Fibroblast of peridontal ligament (primary cell): Measurements from ENCODE around the gene PLAAT5.

ENCODE experiments used
- DNase-seq: peaks from one replicate; pipeline ENCODE4 v3.0.0-alpha.2; 2010; ENCODE audit errors: extremely low read depth

PLAAT5 gene

DNA sequence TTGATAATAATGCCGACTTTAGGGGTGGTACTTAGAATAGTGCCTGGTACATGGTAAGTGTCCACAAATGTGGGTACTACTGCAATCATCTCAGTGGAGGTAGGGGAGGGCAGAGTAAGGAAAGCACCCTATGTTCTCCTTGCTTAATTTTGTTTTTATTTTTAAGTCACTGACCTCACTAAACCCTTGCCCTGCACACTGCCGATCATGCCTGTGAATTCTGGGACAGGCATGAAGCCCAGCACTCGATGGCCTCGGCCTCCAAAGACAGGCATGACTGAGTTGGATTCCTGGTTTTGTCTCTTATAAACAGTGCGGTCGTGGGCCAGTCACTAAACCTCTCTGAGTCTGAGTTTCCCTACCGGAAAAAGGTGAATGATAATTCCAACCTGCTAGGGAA lies 21.8 kb upstream of the PLAAT5 start:
- no peak for DNase-seq

DNA sequence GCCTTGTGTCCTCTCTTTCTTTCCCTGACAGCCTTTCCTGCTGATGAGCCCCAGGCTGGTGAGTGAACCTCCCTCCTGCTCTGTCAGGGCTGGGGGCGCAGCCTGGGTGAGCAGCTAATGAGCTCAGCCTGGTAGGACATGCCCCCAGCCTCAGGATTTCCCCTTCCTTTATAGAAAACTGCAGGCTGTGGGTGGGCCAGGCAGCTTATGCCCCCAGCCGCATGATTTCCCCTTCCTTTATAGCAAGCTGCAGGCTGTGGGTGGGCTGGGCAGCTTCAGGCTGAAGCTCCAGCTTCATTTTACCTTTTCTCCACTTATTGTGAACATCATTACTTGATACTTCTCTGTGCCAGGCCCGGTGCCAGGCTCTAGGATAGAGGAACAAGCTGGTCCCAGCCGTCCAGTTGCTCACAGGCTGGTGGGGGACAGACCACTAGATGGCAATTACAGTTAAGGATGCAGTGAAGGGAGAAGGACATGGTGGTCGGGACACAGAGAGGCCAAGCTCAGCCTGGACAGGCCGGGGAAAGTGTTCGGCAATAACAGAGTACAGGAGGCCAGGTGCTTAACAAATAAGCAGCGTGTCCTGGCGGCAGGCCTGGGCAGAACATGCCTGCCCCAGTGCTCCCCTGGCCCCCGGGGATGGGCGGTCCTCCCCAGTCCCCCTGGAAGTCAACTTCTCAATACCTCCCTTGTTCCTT lies 20.2 kb upstream of the PLAAT5 start:
- no peak for DNase-seq

DNA sequence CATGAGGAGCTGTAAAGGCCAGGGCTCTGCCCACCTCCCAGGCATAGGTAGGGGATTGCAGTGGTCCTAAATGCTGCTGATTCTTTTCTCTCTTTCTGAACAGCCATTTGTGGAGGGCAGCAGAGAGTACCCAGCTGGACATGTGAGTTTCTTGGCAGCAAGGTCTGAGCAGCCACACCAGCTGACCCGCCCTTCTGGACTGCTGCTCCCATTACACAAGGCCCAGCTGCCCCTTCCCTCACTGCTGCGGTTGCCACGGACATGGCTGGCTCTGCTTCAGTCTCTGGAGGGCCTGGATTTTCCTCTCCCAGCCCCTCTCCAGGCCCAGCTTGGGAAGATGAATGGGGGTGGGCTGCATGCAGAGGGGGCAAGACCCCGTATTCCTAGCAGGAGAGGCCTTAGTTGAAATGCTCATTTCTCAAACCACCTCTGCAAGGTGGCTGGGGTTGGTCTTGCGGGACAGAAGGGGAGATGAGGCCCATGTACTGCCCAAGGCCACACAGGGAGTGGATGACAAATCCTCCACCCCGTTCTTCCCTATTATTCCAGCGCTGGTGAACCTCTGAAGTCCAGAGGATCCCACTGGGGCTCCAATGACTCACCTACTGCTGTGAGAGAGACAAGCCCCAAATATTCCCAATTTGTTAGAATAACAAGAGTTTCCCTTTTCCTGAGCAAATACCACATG lies 19.5 kb upstream of the PLAAT5 start:
- DNase-seq: peak; percentile 65

- no peak for DNase-seq
These were observed 17.8 kb upstream of the PLAAT5 start for GRCh38 chr11:63508745-63509144.

DNA sequence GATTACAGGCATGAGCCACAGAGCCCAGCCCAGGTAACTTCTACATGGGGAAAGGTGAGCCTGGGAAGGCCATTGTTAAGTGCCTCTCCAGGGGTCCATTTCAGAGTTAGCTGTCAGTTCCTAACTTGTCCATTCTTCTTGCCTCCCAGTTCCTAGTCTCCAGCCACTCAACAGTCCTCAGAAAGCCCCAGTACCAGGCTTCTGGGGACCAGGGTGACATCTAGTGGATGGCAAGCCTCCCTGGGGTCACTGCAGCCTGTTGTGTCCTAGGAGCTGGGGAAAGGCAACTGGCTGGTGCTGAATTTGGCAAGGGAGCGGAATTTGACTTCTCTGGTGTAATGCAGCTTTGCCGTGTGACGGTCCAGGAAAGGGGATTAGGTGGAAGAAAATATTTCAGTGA lies 17.0 kb upstream of the PLAAT5 start:
- DNase-seq: no peak

- no peak for DNase-seq
These were observed 16.5 kb upstream of the PLAAT5 start for GRCh38 chr11:63507511-63507910.

- DNase-seq: no peak
These were observed 15.9 kb upstream of the PLAAT5 start for GRCh38 chr11:63506876-63507275.

DNA sequence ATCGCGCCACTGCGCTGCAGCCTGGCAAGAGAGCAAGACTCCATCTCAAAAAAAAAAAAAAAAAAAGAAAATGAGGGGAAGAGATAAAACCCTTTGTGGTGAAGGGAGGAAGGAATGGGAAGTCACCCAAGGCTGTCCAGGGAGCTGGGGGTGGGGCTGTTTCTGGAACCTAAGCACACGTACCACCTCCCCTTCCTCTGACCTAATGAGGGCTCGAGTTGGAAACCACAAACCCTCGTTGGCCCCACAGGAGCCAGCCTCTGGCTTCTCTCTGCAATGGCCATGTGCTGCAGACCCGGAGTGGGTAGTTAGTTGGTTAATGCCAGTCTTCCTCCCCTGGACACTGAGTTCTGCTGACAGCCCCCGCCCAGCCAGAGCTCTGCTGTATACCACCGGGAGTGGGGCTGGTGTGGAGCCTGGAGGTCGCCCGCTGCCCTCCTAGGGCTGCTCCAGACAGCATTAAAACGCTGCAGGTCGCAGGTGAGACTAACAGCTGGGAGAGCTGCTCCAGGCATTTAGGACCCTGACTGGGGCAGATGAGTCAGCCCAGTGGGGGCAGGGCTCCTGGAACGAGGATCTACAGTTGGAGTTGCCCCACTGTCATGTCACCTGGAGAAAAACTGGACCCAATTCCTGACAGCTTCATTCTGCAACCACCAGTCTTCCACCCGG lies 15.0 kb upstream of the PLAAT5 start, which contains the start of gene LGALS12:
Gene LGALS12, plus strand, starts transcription at position 228 of the 672 bp plus-strand sequence. Its CDS starts 375 bp downstream, at position 603.
- no peak for DNase-seq

- DNase-seq: no peak
These were observed 14.1 kb upstream of the PLAAT5 start for GRCh38 chr11:63504933-63505586.

DNA sequence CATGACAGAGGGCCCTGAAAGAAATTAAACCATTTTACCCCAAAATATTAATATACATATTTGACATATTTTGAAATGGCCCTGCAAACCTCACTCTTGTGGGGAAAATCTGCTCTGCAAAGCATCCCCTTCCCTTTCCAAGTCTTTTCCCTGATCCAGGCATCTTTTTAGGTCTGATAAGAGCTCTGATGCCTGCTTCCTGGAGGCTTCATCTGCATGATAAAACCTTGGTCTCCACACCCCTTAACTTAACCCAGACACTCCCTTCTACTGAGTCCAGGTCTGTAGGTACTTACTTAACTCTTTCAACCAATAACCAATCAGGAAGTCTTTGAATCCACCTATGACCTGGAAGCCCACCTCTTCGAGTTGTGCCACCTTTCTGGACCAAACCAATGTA lies 13.1 kb upstream of the PLAAT5 start:
- no peak for DNase-seq

DNA sequence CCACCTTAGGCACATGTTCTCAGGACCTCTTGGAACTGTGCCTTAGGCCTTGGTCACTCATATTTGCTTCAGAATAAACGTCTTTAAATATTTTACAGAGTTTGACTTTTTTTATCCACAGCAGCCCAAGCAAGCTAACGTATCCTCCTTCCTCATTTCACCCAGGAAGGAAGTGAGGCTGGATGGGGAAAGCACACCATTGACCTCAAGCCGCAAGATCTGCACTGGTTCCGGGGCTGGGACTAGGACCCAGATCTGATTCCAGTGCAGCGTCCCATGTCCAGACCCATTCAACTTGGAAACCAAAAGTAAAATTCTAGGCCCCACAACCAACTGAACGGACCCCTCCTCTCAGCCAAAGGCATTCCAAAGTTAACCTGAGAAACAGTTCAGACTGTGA lies 12.5 kb upstream of the PLAAT5 start:
- no peak for DNase-seq

DNA sequence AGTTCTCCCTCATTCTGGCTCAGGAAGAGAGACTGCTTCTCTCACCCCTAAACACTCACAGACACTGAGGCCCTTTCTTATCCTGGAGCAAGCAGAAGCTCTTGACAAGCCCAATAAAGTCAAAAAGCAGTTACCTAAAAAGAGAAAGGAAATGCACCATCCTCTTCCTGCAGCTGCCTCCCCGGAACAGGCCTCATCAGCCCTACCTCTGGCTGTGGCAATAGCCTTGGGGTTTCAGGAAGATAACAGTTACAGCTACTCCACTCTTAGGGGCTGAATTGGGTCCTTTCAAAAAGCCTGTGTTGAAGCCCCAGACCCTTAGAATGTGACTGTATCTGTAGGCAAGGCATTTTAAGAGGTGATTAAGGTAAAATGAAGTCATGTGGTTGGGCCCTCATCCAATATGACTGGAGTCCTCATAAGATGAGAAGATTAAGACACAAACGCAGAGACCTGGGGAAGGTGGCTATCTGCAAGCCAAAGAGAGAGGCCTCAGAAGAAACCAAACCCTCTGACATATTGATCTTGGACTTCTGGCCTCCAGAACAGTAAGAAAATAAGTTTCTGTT lies 11.4 kb upstream of the PLAAT5 start:
- DNase-seq: no peak

GRCh38 chr11:63501236-63501635 lies 10.3 kb upstream of the PLAAT5 start:
- DNase-seq: no peak

- no peak for DNase-seq
These were observed 8.9 kb upstream of the PLAAT5 start for GRCh38 chr11:63499874-63500273.

GRCh38 chr11:63494975-63495374 lies 4.0 kb upstream of the PLAAT5 start:
- DNase-seq: no peak

GRCh38 chr11:63493127-63493526 lies 2.2 kb upstream of the PLAAT5 start:
- DNase-seq: no peak

- no peak for DNase-seq
These were observed 1.5 kb upstream of the PLAAT5 start for GRCh38 chr11:63492441-63492840.

DNA sequence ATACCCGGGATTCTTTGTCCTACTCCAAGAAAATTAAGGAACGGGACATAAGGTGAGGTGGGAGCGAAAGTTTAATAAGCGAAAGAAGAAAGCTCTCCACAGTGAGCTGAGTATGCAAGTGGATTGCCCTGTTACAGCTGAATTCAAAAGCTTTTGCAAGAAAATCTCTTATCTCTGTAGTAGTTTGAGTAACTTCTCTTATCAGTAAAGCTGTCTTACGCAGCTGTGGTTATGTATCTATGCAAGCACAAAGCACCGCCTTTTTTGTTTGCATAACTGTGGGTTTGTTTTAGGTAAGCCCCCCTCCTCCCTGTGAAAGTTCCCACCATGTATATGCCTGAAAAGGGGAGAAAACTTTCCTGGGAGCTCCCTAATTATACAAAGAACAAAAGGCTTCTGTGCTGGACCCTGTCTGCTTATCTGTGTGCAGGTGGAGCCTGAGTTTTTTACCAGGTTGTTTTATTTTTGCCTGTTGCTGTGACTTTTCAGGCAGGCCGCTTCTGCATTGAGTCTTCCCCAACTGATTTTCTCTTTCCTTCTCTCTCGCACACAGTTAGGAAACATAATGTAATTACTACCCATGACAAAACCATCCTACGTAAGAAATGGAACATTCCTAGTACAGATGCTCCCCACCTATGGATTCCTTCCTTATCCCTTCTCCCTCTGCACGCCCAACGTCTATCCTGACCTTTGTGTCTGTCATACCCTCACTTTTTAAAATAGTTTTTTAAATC lies 837 bp upstream of the PLAAT5 start:
- DNase-seq: peak; percentile 6

DNA sequence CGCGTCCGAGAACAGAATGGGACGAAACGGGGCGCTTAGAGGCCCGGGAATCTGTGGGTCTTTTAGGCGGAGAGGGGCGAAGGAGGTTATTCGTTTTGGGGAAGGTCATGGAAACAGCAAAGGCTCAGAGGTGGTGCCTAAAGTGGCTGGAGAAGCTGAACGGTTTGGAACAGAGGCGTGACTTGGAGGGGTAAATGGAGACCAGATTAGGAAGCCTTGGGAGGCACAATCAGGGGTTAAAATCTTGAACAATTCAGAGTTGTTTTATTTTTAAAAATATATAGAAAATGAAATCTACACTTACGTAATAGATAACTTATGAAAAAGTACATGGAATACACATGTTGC lies 247 bp upstream of the PLAAT5 start:
- DNase-seq: peak; percentile 8

DNA sequence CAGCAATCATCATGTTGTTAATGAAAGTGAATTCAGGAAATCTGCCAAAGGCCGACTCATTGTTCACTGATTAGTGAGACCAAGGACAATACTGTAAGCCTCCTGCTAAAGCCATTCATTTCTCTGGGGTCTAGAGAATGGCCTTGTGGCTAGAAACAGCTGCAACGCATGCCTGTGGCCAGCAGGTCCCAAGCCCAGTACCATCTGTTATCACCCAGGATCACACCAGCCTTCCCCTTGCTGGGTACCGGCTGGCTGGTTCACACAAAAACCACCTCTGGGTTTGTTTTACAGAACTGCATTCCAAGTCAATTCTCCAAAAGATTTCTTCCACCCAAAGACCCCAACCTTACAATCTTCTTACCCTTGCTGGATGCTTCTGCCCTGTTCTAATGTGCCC lies 1.1 kb downstream of the PLAAT5 start:
- no peak for DNase-seq

GRCh38 chr11:63488789-63489188 lies 2.2 kb downstream of the PLAAT5 start:
- DNase-seq: no peak

DNA sequence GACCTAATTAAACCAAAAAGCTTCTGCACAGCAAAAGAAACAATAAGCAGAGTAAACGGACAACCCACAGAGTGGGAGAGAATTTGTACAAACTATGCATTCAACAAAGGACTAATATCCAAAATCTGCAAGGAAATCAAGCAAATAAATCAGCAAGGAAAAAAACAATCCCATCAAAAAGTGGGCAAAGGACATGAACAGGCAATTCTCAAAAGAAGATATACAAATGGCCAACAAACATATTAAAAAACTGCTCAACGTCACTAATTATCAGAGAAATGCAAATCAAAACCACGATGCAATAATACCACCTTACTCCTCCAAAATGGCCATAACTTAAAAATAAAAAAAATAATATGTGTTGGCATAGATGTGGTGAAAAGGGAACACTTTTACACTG lies 5.2 kb downstream of the PLAAT5 start:
- no peak for DNase-seq
